ENCODE measurements around the gene C9.
"Not testable (repeated sequence)": the region's sequence is repeated elsewhere in the genome, so short reads cannot be mapped to it uniquely, and the experiment has no call there.

Gene C9

DNA sequence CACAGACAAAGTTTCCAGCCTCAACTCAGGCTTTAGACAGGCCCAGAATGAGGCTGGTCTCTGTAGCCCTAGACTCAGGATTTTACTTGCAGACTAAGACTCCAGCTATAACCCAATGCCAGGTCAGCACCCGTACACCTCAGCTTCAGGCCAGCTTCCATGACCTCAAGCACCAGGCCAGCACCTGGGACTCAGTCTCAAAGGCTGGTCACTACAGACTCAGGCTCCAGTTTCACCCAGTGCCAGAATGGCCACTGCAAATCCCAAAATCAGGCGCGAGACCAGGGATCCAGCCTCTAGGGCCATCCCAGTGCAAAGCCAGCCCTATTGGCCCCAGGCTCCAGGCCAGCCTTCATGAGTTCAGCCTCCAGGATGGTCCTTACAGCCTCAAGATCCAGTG is 44.9 kb downstream of the C9 start:
- no peak for DNase-seq

DNA sequence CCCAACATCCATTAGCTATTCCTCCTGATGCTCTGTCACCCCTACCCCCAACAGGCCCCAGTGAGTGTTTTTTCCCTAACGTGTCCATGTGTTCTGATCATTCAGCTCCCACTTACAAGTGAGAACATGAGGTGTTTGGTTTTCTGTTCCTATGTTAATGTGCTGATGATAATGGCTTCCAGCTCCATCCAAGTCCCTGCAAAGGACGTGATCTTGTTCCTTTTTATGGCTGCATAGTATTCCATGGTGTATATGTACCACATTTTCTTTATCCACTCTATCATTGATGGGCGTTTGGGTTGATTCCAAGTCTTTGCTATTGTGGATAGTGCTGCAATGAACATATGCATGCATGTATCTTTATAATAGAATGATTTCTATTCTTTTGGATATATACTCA is 47.8 kb downstream of the C9 start:
- DNase-seq = not testable (repeated sequence)

DNA sequence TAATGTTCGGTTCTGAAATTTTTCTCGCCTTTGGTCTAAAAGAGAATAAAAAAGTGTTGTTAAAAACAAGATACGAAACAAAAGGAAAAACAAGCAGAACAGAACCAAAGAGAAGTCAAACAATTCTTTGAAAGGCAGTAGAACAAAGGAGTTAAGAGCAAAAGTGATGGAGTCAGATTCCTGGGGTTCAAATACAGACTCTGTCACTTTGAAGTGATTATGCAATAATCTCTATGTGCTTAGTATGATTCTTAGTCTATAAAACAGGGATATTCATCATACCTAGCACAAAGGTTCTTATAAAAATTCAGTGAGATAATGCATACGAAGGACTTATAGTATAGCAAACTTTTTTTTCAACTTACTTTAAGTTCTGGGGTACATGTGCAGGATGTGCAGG is 48.3 kb downstream of the C9 start:
- no peak for DNase-seq

DNA sequence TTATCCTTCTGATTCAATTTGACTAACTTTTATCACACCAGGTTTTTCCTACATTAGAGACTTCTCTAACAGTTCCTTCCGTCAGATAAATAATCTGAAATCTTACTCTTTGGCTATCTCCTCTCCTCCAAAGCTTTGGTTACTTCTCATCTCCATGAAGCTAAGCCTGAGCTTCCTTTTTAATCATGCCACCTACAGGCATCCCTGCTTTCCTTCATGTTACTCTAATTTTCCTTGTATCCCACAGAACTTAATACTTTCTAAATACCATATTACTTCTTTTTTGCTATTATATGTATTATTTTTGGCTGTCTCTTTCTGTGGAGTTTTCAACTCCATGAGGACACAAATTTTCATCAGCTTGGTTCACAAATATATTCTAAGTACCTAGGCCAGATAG is 49.7 kb downstream of the C9 start:
- no peak for DNase-seq

DNA sequence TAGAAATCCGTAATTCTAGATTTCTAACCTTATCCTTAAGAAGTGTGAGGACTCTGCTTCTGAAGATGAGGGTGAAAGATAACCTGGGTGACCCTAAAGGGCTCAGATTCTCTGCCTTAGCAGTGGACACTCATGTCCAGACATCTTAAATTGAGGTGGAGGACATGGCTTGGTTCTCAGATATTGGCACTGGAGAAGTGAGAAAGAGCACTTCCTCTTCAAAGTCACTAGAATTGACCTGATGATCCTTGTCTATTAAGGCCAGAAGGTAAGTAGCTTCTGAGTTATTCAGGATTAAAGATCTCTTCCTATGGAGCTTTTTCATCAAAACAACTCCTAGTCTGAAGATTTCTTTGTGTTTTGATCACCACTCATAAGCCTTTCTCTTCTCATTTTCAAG is 54.8 kb downstream of the C9 start:
- DNase-seq = no peak

DNA sequence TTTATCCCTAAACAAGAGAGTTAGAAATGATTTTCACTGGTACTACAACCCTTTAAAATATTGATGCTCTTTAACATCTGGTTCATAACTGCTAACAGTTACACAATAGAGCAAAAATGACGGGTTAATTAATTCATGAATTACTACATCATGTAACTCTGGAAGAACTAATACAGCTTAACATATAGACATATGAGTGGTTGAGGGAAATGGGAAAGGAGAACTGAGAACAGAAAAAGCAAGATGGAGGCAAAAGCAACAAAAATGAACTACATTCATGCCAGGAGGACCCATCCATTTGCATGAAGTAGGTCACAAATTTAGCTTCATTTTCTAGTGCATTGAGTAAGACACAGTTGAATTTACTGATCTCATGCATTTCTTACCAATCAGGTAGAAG is 61.8 kb downstream of the C9 start:
- no peak for DNase-seq

DNA sequence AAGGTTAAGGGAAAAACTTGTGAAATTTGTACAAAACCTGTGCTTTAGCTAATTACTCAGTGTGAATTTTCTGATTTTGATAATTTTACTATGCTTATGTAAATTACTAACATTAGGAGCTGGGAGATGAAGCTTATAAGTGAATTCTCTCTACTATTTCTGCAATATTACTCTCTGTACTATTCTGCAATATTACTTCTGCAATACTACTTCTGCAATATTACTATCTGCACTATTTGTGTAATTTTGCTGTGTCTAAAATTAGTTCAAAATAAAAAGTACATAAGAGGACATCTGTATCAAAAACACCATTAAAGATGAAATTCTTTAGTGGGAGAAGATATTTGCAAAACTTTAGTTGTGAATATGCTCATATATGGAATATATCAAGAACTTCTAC is 62.9 kb downstream of the C9 start:
- DNase-seq = no peak

DNA sequence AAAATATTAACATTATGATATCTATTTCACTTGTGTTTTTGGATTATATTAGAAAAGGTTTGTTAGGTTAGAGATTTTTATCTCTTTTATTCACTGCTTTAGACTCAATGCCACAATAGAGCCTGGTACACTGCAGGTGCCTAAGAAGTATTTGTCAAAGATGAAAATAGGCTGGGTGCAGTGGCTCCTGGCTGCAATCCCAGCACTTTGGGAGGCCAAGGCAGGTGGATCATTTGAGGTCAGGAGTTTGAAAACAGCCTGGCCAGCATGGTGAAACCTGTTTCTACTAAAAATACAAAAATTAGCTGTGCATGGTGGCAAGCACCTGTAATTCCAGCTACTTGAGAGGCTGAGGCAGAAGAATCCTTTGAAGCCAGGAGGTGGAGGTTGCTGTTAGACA is 64.3 kb downstream of the C9 start:
- DNase-seq = no peak

DNA sequence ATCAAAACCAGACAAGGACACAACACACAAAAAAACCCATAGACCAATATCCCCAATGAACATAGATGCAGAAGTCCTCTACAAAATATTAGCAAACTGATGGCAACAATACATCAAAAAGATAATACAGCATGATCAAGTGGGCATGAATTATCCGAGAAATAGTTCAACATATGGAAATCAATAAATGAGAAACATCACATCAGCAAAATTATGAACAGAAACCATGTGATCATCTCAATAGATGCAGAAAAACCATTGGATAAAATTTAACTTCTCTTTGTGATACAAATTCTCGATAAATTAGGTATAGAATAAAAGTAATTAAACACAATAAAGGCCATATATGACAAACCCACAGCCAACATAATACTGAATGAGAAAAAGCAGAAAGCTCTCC is 69.6 kb downstream of the C9 start:
- no peak for DNase-seq

DNA sequence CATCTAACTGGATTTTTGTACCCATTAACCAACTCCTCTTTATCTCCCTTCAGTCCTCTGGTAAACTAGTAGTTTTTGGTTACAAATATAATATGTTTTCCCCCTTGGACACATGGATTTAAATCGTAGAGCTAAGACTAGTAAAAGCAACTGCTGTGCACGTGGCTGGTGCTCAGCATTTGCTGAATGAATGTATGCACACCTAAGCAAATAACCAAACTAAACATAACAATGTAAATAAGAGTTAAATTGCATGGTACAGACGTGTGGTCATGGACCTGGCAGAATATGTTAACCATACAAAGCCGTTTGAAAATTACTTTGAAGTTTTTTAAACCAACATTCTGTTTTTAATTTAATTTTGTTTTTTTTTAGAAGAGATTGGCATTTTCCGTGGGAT is 79.7 kb downstream of the C9 start:
- no peak for DNase-seq

DNA sequence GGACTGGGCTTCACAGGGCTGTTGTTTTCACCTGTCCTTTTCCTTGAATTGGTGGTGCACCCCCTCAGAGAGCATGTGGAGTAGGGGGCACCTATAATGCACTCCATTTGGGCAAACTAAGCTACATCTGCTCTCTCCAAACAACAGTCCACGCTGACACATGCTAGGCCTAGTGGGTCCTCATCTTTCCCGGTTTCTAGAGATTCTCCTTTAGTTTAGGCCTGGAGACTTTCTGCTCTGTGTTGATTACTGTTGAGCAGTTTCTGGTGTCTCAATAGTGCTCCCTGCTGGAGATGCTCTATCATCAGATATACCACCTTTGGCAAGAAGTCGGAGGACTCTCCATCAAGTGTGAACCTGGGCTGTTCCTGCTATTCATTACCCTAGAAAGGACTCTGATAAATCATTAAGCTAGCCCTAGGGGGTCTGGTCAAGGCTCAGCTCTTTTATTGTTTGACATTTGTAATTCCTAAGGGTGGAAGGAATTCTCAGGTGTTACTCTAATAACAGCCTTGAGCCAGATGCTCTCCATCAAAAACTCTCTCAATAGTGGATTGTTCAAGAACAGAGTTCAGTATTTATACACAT is 81.0 kb downstream of the C9 start:
- peak; percentile 76 for DNase-seq

DNA sequence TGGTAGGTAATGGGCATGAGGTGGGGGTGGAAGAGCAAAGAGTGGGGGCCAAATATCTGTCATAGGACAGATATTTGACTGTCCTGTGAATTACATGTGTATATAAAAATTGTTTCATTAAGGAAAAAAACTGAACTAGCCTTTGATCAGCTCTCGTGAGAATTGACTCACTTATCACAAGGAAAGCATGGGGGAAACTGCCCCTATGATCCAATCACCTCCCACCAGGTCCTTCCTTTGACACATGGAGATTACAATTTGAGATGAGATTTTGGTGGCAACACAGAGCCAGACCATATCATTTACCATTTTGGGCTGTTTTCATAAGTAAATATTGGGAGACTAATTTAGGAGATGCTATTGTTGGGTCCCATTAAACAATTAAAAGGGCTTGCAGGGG is 81.7 kb downstream of the C9 start:
- no peak for DNase-seq

DNA sequence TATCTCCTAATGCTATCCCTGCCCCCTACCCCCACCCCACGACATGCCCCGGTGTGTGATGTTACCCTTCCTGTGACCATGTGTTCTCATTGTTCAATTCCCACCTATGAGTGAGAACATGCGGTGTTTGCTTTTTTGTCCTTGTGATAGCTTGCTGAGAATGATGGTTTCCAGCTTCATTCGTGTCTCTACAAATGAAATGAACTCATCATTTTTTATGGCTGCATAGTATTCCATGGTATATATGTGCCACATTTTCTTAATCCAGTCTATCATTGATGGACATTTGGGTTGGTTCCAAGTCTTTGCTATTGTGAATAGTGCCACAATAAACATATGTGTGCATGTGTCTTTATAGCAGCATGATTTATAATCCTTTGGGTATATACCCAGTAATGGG is 88.4 kb downstream of the C9 start:
- not testable (repeated sequence) for DNase-seq

DNA sequence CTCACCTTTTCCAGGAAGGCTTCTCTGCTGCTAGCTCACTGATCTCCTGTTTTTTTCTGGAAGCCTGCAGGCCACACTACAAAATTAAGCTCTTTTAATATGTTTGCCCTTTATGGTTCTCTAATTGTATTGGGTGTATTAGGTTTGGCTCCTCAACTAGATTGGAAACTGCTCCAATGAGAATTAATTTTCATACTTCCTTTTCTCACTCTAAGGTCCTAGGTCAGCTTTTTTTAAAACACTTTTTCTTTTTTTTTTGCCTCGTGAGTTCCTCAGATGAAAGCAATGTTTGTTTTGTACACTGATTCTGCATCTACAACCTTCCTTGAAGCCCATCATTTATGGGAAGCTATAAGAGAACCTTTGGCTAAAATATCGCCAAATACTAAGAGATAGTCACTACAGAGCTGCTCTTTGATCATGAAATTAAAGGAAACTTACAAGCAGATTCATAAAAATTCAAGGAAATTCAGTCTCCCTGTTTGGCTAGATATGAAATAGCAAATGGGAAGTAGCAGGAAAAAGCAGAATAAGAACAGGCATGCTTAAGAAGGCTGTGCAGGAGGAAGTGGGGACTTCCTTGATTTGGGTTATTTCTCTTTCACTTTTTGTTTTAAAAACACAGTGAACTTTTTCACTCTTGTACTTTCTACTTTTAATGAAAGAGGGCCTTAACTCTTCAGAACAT is 89.8 kb downstream of the C9 start:
- no peak for DNase-seq

DNA sequence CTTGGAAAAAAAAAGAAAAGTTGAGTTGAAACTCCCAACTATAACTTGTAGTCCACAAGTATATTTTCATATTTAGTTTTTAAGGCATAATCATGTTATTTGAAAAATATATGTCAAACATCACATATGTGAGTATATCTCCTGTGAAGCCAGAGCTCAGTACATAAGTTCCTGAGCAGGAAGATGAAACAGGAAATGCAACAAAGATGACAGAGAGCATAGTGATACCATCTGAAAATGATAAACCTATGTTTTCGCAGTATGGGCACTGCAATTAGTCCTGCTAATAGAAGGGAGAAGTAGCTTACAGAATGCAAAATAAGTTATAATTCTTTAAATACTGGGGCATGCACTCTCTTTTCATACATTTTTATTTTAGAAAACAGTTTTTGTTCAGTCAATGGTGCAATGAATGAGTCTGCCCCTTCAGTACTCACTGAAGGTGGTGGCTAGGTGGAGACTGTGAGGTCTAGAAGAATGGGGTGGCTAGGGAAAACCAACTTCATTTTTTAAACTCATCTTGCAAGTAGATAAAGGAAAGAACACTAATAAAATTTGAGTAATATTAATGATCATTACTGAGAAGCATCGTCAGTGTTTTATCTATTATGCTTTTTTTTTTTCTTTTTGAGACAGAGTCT is 90.9 kb downstream of the C9 start:
- DNase-seq = no peak

DNA sequence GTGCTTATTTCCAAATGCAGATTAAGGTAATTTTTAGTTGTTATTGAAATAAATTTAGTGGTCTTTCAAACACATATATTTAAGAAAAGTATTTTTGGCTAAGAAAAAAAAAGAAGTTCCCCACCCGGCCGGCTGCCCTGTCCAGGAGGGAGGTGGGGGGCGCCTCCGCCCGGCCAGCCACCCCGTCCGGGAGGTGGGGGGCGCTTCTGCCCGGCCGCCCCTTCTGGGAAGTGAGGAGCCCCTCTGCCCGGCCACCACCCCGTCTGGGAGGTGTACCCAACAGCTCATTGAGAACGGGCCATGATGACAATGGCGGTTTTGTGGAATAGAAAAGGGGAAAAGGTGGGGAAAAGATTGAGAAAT is 91.4 kb downstream of the C9 start:
- not testable (repeated sequence) for DNase-seq

DNA sequence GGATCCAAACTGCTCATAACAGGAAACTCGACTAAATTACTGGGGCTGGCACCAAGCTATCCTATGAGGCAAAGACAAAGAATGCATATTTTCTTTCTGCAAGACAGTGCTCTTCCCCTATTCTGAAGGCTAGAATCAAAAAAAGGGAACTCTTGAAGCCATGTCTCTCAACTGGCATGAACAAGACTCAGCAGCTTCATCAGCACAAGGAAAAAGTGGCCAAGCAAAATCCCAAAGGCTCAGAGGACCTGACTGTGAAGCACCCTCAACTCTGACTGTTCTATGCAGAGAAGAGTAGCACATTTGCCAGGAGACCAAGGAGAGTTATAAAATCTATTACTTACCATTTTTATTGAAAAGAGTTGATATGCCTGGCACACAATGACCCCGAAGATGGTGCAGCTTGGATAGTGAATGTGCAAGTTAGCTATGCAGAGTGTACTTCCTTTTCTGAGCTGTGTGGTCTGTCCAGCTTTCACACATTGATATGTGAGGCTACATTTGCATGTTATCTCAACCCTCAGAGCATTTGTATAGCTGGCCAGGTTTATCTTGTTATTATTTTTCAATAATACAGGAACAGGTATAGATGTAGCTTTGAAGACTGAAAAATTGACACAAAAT is 94.0 kb downstream of the C9 start:
- no peak for DNase-seq

DNA sequence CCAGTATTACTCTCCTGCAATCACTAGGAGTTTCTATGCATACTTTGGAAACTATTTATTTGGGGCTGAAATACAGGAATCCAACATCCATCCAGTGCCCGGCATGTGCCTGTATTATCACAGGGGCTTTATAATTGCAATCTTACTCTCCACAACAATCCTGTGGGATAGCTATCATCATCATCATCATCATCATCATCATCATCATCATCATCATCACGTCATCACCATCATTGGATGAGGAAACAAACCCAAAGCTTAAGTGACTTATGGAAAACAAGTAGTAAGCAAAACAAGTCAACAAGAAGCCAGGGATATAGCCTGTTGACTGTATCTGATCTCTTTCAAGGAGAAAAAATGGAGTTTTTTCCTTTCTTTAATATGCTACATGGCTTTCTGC is 97.1 kb downstream of the C9 start:
- DNase-seq = no peak

DNA sequence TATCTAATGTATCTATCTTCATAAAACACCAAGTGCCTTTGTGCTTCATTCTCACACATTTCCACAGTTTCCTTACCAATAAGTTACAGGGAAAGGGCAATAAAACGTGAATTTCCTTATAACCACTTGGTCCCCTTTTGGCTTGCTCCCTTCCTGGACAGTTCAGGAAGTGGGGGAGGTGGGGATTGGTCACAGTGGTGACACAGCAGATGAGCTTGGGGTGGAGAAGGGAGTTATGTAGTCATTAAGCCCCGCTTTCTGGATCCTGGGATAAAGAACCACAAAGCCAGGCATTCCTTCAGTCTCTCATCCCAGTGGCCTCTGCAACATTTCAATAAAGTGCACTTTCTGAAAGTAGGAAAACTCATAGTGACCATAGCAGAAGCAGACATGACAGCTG is 97.9 kb downstream of the C9 start:
- peak; percentile 5 for DNase-seq

DNA sequence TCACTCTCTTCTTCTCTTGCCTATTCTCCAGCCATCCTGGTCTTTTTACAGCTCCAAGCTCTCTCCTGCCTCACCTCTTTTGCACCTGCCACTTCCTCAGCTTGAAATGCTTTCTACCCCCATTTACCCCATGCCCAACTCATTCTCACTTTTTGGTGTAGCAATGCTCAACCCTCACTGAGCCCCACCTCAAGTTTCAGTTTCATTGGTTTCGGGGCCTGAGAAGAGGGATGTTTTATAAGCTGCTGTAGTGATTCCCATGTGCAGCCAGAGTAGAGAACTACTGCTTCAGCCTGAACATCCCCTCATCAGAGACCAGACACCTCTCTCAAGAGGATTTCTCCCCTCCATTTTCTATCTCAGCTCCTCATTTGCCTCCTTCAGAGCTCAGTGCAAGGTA is 99.8 kb downstream of the C9 start:
- DNase-seq = no peak

DNA sequence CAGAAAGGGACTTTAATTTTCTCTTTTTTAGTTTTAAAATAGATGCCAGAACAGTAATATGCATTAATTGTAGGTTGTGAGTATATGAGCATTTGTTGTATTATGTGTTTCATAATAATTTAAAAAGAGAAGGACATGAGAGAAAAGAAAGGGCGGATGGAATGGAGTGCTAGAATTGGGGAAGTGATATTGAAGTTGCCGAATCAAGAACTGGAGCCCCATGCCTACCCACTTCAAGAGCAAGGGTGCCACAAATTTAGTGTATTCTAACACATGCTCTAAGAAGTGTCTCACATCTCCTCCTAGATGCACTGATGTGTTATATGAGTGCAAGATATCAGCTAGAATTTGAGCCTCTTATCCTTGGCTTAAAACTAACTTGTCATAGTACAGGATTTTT is 101.3 kb downstream of the C9 start:
- DNase-seq = no peak

DNA sequence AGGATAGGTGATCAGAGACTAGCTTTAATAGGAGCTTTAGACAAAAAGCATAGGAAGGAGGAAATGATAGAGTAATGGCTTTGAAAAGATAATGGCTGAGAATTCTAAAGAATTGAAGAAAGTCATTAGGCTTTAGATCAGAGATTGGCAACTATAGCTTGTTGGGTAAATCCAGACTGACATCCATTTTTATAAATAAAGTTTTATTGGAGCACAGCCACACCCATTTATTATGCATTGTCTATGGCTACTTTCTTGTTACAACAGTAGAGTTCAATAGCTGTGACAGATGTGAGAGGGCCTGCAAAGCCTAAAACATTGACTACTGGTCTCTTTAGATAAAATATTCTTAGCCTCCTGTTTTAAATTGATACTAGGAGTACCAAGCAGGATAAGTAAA is 104.2 kb downstream of the C9 start:
- no peak for DNase-seq

DNA sequence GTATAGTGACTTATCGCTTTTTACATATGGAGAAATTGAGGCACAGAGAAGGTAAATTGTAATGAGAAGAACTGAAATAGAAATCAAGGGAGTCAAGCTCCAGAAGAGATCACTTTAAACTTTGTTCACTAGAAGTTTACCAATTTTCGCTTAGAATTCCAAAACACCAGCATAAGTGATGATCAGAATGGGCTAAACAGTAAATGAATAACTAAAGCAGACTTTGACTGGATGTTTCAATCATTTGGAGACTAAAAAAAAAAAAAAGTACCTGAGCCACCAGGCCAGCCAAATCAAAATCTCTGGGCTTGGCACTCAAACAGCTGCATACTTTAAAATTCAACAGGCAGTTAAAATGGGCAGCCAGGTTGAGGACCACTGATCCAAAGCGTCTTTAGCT is 106.7 kb downstream of the C9 start:
- no peak for DNase-seq

DNA sequence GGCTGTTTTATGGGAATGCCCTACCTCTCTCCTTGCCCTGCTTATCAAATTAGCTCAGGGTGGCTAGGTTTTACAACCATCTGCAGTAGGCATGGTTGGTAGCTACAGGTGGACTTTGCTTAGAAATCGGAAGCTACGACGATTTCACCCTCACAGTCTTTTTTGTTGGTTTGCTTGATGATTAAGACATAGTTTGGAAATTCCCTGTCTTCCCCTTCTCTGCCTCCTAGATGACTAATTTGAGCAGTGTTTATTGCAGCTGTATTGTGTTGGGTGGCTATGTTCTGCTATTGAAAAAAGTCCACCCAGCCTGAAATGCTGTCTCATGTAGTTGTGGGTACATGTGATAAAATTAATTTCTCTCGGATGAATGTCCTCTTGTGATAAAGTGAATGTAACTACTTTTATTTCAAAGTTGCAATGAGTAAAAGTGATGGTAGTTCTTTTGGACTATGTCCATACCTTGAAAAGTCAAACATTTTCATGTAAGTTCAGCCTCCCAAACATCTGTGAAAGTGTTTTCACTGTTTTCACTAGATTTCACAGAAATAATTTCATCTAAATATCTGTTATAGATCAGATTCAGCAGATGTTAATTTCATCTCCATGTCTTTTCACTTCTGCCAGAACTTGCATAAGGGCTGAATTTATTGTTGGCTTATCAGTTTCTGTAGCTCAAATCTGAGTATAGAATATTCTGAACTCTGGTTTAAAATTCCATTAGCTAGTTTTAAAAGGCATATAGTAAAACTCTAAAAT is 107.6 kb downstream of the C9 start:
- peak; percentile 80 for DNase-seq

Measured in kidney glomerular epithelial cell (primary cell).